ENCODE results near the gene LMO4.

LMO4 gene

GRCh38 chr1:87368907-87369306 is 40.2 kb downstream of the LMO4 start:
- H3K79me2 ChIP-seq (ENCODE audit: control insufficient read depth, low read length): no peaks in the 10 kb centered on the region
- TF ChIP-seq EZH2phosphoT487 (IDR thresholded peaks at IDR 0.05; ENCODE audit: borderline replicate concordance, low read length): no peak
- TF ChIP-seq, protein P1, sequence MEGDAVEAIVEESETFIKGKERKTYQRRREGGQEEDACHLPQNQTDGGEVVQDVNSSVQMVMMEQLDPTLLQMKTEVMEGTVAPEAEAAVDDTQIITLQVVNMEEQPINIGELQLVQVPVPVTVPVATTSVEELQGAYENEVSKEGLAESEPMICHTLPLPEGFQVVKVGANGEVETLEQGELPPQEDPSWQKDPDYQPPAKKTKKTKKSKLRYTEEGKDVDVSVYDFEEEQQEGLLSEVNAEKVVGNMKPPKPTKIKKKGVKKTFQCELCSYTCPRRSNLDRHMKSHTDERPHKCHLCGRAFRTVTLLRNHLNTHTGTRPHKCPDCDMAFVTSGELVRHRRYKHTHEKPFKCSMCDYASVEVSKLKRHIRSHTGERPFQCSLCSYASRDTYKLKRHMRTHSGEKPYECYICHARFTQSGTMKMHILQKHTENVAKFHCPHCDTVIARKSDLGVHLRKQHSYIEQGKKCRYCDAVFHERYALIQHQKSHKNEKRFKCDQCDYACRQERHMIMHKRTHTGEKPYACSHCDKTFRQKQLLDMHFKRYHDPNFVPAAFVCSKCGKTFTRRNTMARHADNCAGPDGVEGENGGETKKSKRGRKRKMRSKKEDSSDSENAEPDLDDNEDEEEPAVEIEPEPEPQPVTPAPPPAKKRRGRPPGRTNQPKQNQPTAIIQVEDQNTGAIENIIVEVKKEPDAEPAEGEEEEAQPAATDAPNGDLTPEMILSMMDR (IDR thresholded peaks at IDR 0.05; ENCODE audit: low read depth, low read length, poor library complexity, severe bottlenecking): no peak
- H3K9me3 ChIP-seq (ENCODE audit: control insufficient read depth, insufficient read depth, low read length): no peaks in the 10 kb centered on the region

GRCh38 chr1:87369736-87370478 is 41.2 kb downstream of the LMO4 start:
- Histone ChIP-seq H3K79me2 (ENCODE audit: control insufficient read depth, low read length) (no peaks in the 10 kb centered on the region), H3K4me1 (ENCODE audit: control insufficient read depth, low read length) (no peaks in the 10 kb centered on the region), H3K4me2 (ENCODE audit: low read length) (no peak overlapping the region), H3K27ac (ENCODE audit: low read depth, low read length) (no peak overlapping the region), H3K4me3 (ENCODE audit: low read length) (no peak overlapping the region), H4K20me1 (ENCODE audit: control insufficient read depth, insufficient read depth, low read depth, low read length) (no peaks in the 10 kb centered on the region), H3K9me3 (ENCODE audit: control insufficient read depth, insufficient read depth, low read length) (no peaks in the 10 kb centered on the region), H3K36me3 (ENCODE audit: control insufficient read depth, low read length) (no peaks in the 10 kb centered on the region), H3K9me2 (replicated peaks; ENCODE audit: control insufficient read depth, low read length) (no peaks in the 10 kb centered on the region), H3F3A (ENCODE audit: control insufficient read depth, insufficient read depth) (no peaks in the 10 kb centered on the region), H3K27me3 (ENCODE audit: control insufficient read depth, low read length) (no peaks in the 10 kb centered on the region)
- no peak for TF ChIP-seq EZH2phosphoT487 (IDR thresholded peaks at IDR 0.05; ENCODE audit: borderline replicate concordance, low read length)
- TF ChIP-seq, protein P1 (IDR thresholded peaks at IDR 0.05; ENCODE audit: low read depth, low read length, poor library complexity, severe bottlenecking): no peak

More at GRCh38 chr1:87368907-87369306, 40.2 kb downstream of the LMO4 start:
- Histone ChIP-seq H3K36me3 (ENCODE audit: control insufficient read depth, low read length) (no peaks in the 10 kb centered on the region), H3K9me2 (replicated peaks; ENCODE audit: control insufficient read depth, low read length) (no peaks in the 10 kb centered on the region), H3K4me1 (ENCODE audit: control insufficient read depth, low read length) (no peaks in the 10 kb centered on the region), H3K27me3 (ENCODE audit: control insufficient read depth, low read length) (no peaks in the 10 kb centered on the region), H3F3A (ENCODE audit: control insufficient read depth, insufficient read depth) (no peaks in the 10 kb centered on the region), H4K20me1 (ENCODE audit: control insufficient read depth, insufficient read depth, low read depth, low read length) (no peaks in the 10 kb centered on the region), H3K4me3 (ENCODE audit: low read length) (no peak overlapping the region), H3K27ac (ENCODE audit: low read depth, low read length) (no peak overlapping the region), H3K4me2 (ENCODE audit: low read length) (no peak overlapping the region)

- Histone ChIP-seq H3K4me1 (ENCODE audit: control insufficient read depth, low read length) (no peaks in the 10 kb centered on the region), H3K4me2 (ENCODE audit: low read length) (no peak overlapping the region), H3K9me3 (ENCODE audit: control insufficient read depth, insufficient read depth, low read length) (no peaks in the 10 kb centered on the region), H3K36me3 (ENCODE audit: control insufficient read depth, low read length) (no peaks in the 10 kb centered on the region), H3K27ac (ENCODE audit: low read depth, low read length) (no peak overlapping the region), H3K4me3 (ENCODE audit: low read length) (no peak overlapping the region), H3K9me2 (replicated peaks; ENCODE audit: control insufficient read depth, low read length) (no peaks in the 10 kb centered on the region), H3F3A (ENCODE audit: control insufficient read depth, insufficient read depth) (no peaks in the 10 kb centered on the region), H3K79me2 (ENCODE audit: control insufficient read depth, low read length) (no peaks in the 10 kb centered on the region), H3K27me3 (ENCODE audit: control insufficient read depth, low read length) (no peaks in the 10 kb centered on the region), H4K20me1 (ENCODE audit: control insufficient read depth, insufficient read depth, low read depth, low read length) (no peaks in the 10 kb centered on the region)
- TF ChIP-seq EZH2phosphoT487 (IDR thresholded peaks at IDR 0.05; ENCODE audit: borderline replicate concordance, low read length): no peak
- TF ChIP-seq, protein P1 (IDR thresholded peaks at IDR 0.05; ENCODE audit: low read depth, low read length, poor library complexity, severe bottlenecking): no peak
These were observed 41.9 kb downstream of the LMO4 start for GRCh38 chr1:87370544-87370943.

Data from DOHH2 (cell line).